Bone marrow (tissue), 2 donors: Measurements from ENCODE around the gene SRXN1.

Experiments
- DNase-seq, 2 donors: peaks; one replicate each; lab custom pipeline; 2025; lab: John Stamatoyannopoulos, UW

SRXN1 gene

GRCh38 chr20:675453-676314, 22.7 kb upstream of the SRXN1 start, which contains the start of gene SCRT2:
TSS of gene SCRT2 (minus strand) at chr20:675802. CDS start at chr20:675601, 201 bp downstream.
- peak; percentile 33 to 41 for DNase-seq

GRCh38 chr20:675033-675452, 22.0 kb upstream of the SRXN1 start:
- no peak for DNase-seq

GRCh38 chr20:673603-674001, 20.6 kb upstream of the SRXN1 start:
- no peak for DNase-seq

- DNase-seq, result no peak
These were observed 20.1 kb upstream of the SRXN1 start for GRCh38 chr20:672963-673602.

GRCh38 chr20:671252-672030, 18.4 kb upstream of the SRXN1 start:
- no peak for DNase-seq

GRCh38 chr20:669573-669972, 16.6 kb upstream of the SRXN1 start:
- DNase-seq, result no peak

GRCh38 chr20:668638-669037, 15.6 kb upstream of the SRXN1 start:
- DNase-seq, result no peak

GRCh38 chr20:668050-668449, 15.1 kb upstream of the SRXN1 start:
- no peak for DNase-seq

- DNase-seq, result peak; percentile 44 to 66
These were observed 14.5 kb upstream of the SRXN1 start for GRCh38 chr20:667351-668034.

GRCh38 chr20:666877-667276, 13.9 kb upstream of the SRXN1 start:
- DNase-seq, result no peak

- DNase-seq, result no peak
These were observed 12.3 kb upstream of the SRXN1 start for GRCh38 chr20:665276-665675.

GRCh38 chr20:664576-664975, 11.6 kb upstream of the SRXN1 start:
- DNase-seq, result no peak

GRCh38 chr20:664151-664550, 11.2 kb upstream of the SRXN1 start:
- no peak for DNase-seq

GRCh38 chr20:663315-664090, 10.5 kb upstream of the SRXN1 start:
- no peak for DNase-seq

- no peak for DNase-seq
These were observed 9.5 kb upstream of the SRXN1 start for GRCh38 chr20:662277-663192.

GRCh38 chr20:661474-662270, 8.7 kb upstream of the SRXN1 start:
- no peak for DNase-seq

- no peak for DNase-seq
These were observed 5.8 kb upstream of the SRXN1 start for GRCh38 chr20:658731-659291.

GRCh38 chr20:658202-658601, 5.2 kb upstream of the SRXN1 start:
- DNase-seq, result no peak
